AG09309 (cell line): ENCODE results near the gene EIF4G3.
A peak's percentile ranks its signal among the peaks of the same experiment; 100 is the strongest.
"Not testable (repeated sequence)": the region's sequence is repeated elsewhere in the genome, so short reads cannot be mapped to it uniquely, and the experiment has no call there.

ENCODE experiments used
- DNase-seq: peaks from one replicate; pipeline ENCODE4 v3.0.0-alpha.2; 2010; ENCODE audit warnings: low read depth
- H3K4me3 ChIP-seq: 2 replicates; pipeline ENCODE4 v1.5.1; 2011; ENCODE audit warnings: mild to moderate bottlenecking, low read depth, low read length, moderate library complexity; ENCODE audit not compliant: control insufficient read depth
- CTCF ChIP-seq: IDR thresholded peaks from 2 replicates; pipeline ENCODE4 v1.5.1; 2011; ENCODE audit warnings: mild to moderate bottlenecking, low read depth, low read length, inconsistent platforms; ENCODE audit not compliant: insufficient read depth, control insufficient read depth; ENCODE audit errors: missing control alignments

Gene EIF4G3

GRCh38 chr1:21188235-21188634 lies 11.5 kb upstream of the EIF4G3 start:
- DNase-seq = no peak
- H3K4me3 ChIP-seq = no peak overlapping the region
- TF ChIP-seq CTCF = no peak

GRCh38 chr1:21185221-21185731 lies 8.6 kb upstream of the EIF4G3 start:
- no peak overlapping the region for H3K4me3 ChIP-seq
- TF ChIP-seq CTCF = no peak
- no peak for DNase-seq

GRCh38 chr1:21184276-21184675 lies 7.6 kb upstream of the EIF4G3 start:
- no peak for DNase-seq
- no peak overlapping the region for H3K4me3 ChIP-seq
- TF ChIP-seq CTCF = no peak

GRCh38 chr1:21182181-21182731 lies 5.6 kb upstream of the EIF4G3 start:
- no peak for TF ChIP-seq CTCF
- H3K4me3 ChIP-seq = no peak overlapping the region
- DNase-seq = no peak

GRCh38 chr1:21178271-21178670 lies 1.6 kb upstream of the EIF4G3 start:
- not testable (repeated sequence) for H3K4me3 ChIP-seq, DNase-seq

GRCh38 chr1:21175670-21176581 lies 771 bp downstream of the EIF4G3 start:
- DNase-seq = no peak
- peak overlapping the region; percentile 99 for H3K4me3 ChIP-seq

More at GRCh38 chr1:21175670-21176581, 771 bp downstream of the EIF4G3 start:
- TF ChIP-seq CTCF = no peak
